Measurements from ENCODE around the gene PLXNB3.
"Not testable (repeated sequence)": the region's sequence is repeated elsewhere in the genome, so short reads cannot be mapped to it uniquely, and the experiment has no call there.

Gene PLXNB3

DNA sequence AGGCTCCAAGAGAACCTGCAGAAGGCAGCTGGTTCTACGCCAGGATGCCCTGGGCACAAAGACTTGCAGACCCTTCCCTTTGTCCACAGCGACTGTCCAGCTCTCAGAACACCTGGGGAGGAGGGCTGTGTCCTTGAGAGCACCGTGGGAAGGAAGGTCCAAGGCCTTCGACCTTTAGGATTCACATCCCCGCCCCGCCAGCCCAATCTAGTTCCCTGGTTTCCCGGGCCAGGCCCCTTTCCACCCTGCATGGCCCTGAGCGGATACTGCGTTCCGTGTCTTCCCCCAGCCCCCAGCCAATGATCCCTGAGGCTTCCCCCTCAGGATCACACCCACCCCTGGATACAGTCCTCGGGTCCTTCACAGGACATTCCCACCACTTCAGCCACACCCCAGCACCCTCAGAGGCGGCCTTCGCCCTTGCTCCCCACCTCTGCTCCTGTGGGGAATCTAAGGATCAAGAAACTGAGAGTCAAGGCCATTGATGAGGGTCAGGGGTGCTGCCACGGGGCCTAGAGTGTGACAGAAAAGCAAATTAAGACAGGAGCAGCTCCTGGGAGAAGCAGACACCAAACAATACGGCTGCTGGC lies 30.3 kb upstream of the PLXNB3 start:
- DNase-seq (ENCODE audit: low read depth), result no peak

GRCh38 chrX:153734871-153735270 lies 29.2 kb upstream of the PLXNB3 start:
- no peak for DNase-seq (ENCODE audit: low read depth)

- DNase-seq (ENCODE audit: low read depth), result no peak
Measured at GRCh38 chrX:153735274-153735673, 28.8 kb upstream of the PLXNB3 start.

DNA sequence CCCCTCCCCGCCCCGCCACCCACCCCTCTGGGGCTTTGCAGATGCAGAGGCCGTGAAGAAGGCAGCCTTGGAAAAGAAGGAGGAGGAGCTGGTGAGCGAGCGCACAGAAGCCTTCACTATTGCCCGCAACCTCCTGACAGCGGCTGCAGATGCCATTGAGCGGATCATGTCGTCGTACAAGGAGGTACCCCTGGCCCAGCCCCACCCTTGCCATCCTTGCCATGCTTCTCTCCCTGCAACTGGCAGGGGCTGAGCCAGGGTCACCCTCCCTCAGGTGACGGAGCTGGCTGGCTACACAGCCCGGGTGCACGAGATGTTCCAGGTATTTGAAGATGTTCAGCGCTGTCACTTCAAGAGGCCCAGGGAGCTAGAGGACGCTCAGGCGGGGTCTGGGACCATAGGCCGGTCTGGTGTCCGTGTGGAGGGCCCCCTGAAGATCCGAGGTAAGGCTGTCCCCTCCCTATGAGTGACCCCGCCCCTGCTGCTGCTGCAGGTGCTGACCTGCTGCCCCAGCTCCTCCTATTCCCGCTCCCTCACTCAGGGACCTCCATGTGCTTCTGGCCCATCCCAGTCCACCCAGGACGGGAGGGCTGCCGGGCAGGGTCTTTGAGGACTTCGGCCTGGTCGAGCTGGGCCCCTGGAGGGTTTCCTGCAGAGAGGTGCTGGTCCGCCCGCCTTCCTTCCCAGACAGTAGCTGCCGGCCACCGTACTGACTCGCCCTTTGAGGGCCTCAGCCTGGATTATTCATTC lies 27.8 kb upstream of the PLXNB3 start:
- no peak for DNase-seq (ENCODE audit: low read depth)

DNA sequence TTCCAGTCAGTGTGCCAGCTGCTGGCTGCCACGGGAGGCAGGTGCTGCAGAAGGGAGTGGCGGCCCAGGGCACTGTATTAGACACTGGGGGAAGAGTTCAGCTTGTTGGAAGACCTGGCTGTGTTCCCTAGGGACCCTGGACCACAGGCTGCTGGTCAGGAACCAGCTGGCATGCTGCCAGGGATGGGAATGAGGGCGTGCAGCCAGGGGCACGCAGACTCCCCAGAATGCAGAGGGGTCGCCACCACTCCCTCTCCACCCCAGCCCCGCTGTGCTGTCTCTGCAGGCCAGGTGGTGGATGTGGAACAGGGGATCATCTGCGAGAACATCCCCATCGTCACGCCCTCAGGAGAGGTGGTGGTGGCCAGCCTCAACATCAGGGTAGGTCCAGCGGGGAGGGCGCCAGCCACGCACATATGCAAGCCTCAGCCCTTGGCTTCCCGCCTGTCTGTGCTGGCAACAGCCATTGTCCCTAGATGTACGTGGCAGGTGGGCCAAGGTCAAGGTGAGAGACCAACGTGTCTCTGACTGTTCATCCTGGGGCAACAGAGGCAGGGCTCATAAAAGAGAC lies 27.1 kb upstream of the PLXNB3 start:
- no peak for DNase-seq (ENCODE audit: low read depth)

- DNase-seq (ENCODE audit: low read depth), result no peak
Measured at GRCh38 chrX:153738056-153738605, 25.9 kb upstream of the PLXNB3 start.

- DNase-seq (ENCODE audit: low read depth), result no peak
Measured at GRCh38 chrX:153739754-153740486, 24.1 kb upstream of the PLXNB3 start.

GRCh38 chrX:153740631-153741222 lies 23.3 kb upstream of the PLXNB3 start:
- no peak for DNase-seq (ENCODE audit: low read depth)

DNA sequence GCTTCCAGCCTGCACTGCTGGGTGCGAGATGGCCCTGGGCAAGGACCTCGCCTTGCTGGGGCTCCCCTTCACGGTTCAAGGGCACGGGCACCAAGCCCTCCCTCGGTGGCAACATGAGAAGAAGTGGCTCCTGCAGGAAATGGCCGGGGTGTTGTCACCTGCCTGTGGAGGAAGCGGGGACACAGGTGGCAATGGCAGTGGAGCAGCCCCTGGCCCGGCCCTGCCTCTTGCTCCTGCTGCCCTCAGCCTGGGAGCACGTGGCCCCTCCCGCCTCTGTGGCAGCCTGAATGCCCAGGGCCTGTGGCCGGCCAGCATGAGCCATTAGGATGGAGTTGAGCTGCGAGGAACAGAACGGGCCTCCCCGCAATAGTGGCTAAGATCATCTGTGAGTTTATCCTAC lies 22.6 kb upstream of the PLXNB3 start:
- DNase-seq (ENCODE audit: low read depth), result no peak

GRCh38 chrX:153742111-153742510 lies 21.9 kb upstream of the PLXNB3 start:
- not testable (repeated sequence) for DNase-seq (ENCODE audit: low read depth)

GRCh38 chrX:153742796-153743467 lies 21.1 kb upstream of the PLXNB3 start:
- not testable (repeated sequence) for DNase-seq (ENCODE audit: low read depth)

GRCh38 chrX:153743468-153744209 lies 20.4 kb upstream of the PLXNB3 start:
- peak; percentile 54 for DNase-seq (ENCODE audit: low read depth)

DNA sequence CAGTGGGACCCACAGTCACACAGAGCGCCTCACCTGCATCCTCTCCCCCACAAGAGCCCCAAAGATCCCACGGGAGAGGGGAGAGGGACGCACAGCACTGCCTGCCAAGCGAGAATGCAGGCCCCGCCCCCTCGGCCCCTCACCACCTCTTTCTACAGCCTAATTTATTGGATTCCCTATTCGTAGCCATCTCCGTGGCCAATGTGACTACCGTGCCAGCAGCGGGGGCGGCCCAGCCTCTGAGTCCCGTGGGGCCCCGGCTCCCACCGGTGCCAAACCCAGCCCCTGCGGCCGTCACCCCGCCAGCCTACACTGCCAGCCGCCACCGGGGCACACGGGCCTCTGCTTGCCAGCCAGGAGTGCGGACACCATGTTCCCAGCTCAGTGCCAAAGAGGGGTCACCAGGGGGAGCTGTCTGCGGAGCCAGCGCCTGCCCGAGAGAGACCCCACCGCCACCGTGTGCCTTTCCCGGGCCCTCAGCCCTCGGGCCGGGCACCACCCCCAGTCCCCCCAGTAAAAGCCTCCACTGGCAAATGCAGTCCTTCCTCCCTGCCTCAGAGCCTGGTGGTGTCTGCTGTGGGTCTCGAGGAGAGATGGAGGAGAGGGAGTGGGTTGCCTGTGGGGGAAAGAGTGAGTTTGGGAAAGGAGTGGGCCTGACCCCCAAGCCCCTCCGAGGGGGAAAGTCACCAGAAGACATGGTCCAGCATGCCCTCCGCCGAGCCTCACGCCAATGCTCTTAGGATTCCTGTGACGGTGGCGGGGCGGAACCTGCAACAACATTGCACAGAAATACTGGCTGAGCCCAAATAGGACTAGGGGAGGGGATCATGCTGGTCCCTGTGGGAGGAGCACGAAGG lies 19.6 kb upstream of the PLXNB3 start:
- peak; percentile 5 for DNase-seq (ENCODE audit: low read depth)

- not testable (repeated sequence) for DNase-seq (ENCODE audit: low read depth)
Measured at GRCh38 chrX:153745067-153745433, 19.0 kb upstream of the PLXNB3 start.

DNA sequence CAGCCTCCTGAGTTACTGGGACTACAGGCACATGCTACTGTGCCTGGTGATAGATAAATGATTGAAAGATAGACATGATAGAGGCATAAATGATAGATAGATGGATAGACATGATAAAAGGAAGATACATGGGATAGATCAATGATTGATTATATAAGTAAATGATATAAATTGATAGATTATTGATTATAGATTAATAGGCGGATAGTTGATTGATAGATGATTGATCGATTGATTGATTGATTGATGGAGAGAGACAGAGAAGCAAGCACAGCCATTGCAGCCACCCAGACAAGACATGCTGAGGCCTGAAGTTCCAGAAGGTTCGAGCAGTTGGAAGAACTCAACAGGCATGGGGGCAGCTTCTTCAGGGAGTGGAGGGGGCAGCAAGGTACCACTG lies 17.7 kb upstream of the PLXNB3 start:
- no peak for DNase-seq (ENCODE audit: low read depth)

- DNase-seq (ENCODE audit: low read depth), result not testable (repeated sequence)
Measured at GRCh38 chrX:153746991-153747390, 17.1 kb upstream of the PLXNB3 start.

DNA sequence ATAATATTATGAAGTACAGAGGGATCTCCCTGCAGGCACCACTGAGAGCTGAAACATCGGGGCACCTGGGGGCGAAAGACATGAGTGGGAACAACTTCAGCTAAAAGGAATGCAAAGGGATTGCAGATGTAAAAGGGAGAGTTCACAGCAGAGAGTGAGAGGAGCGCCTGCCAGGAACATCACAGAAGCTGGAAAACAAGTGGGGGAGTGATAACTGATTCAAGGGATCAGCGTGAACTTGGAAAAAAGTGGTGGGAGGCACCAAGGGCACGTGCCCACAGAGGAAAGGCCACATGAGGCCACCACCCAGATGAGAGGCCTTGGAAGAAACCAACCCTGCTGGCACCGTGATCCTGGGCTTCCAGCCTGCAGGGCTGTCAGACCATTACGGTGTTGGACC lies 15.0 kb upstream of the PLXNB3 start:
- not testable (repeated sequence) for DNase-seq (ENCODE audit: low read depth)

DNA sequence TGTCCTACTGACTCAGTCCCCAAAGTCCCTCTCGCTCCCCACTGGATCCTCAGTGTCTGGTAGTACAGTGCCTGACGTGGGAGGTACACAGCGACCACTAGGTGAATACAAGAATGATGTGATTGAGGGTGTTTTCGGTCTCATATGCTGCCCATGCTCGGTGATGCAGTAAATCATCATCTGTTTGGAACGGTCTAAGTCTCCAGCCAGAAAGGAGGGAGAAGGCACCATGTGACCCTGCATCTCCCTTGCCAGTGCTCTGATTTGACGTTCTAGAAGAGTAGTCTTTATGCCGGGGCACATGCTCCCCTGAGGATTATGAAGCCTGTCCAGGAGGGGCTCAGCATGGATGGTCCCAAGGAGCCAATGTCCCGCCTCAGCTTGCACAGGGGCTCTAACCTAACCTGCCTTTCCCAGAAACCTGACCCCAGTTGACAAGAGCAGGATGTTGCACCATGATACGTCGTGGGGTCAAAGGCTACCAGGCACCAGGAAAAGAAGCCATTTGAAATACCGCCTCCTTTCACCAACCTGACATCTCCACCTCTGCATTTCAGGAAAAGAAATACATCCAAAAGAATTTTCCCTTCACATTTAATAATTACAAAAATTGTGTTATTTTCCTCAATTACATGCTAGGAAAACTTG lies 13.8 kb upstream of the PLXNB3 start:
- no peak for DNase-seq (ENCODE audit: low read depth)

GRCh38 chrX:153755136-153755535 lies 8.9 kb upstream of the PLXNB3 start:
- DNase-seq (ENCODE audit: low read depth), result no peak
